Measurements from ENCODE around the gene FBXO28.
"Not testable (repeated sequence)": the region's sequence is repeated elsewhere in the genome, so short reads cannot be mapped to it uniquely, and the experiment has no call there.

FBXO28 gene
- total RNA-seq = 62.2 to 75.6 (median 66.0) reads per million in 4 experiments

GRCh38 chr1:224113918-224114786, at the start of gene FBXO28:
FBXO28 (plus strand) TSS chr1:224114111; CDS start chr1:224114130, 19 bp downstream.
- peak; percentile 86 for DNase-seq

- DNase-seq = no peak
Measured at GRCh38 chr1:224064150-224064549, 49.8 kb upstream of the FBXO28 start.

GRCh38 chr1:224065455-224065854, 48.5 kb upstream of the FBXO28 start:
- no peak for DNase-seq

- no peak for DNase-seq
Measured at GRCh38 chr1:224067207-224067606, 46.7 kb upstream of the FBXO28 start.

GRCh38 chr1:224067621-224068457, 46.1 kb upstream of the FBXO28 start:
- DNase-seq = no peak

- DNase-seq = no peak
Measured at GRCh38 chr1:224068458-224069072, 45.3 kb upstream of the FBXO28 start.

- DNase-seq = no peak
Measured at GRCh38 chr1:224069138-224069537, 44.8 kb upstream of the FBXO28 start.

- no peak for DNase-seq
Measured at GRCh38 chr1:224070521-224070920, 43.4 kb upstream of the FBXO28 start.

GRCh38 chr1:224076407-224076806, 37.5 kb upstream of the FBXO28 start:
- DNase-seq = no peak

GRCh38 chr1:224079644-224080043, 34.3 kb upstream of the FBXO28 start:
- DNase-seq = not testable (repeated sequence)

- no peak for DNase-seq
Measured at GRCh38 chr1:224080115-224080774, 33.7 kb upstream of the FBXO28 start.

GRCh38 chr1:224081604-224082003, 32.3 kb upstream of the FBXO28 start:
- no peak for DNase-seq

- no peak for DNase-seq
Measured at GRCh38 chr1:224082146-224082545, 31.8 kb upstream of the FBXO28 start.

GRCh38 chr1:224084867-224085266, 29.0 kb upstream of the FBXO28 start:
- no peak for DNase-seq

- DNase-seq = no peak
Measured at GRCh38 chr1:224085421-224086108, 28.3 kb upstream of the FBXO28 start.

GRCh38 chr1:224087286-224087794, 26.6 kb upstream of the FBXO28 start:
- DNase-seq = no peak

- no peak for DNase-seq
Measured at GRCh38 chr1:224089583-224089982, 24.3 kb upstream of the FBXO28 start.

GRCh38 chr1:224090116-224090515, 23.8 kb upstream of the FBXO28 start:
- DNase-seq = no peak

- no peak for DNase-seq
Measured at GRCh38 chr1:224092111-224092510, 21.8 kb upstream of the FBXO28 start.

GRCh38 chr1:224092601-224093000, 21.3 kb upstream of the FBXO28 start:
- no peak for DNase-seq

- no peak for DNase-seq
Measured at GRCh38 chr1:224095339-224095738, 18.6 kb upstream of the FBXO28 start.

GRCh38 chr1:224095867-224096266, 18.0 kb upstream of the FBXO28 start:
- no peak for DNase-seq

All from effector CD8-positive, alpha-beta T cell (primary cell).